GM12801 (cell line): ENCODE results near the gene MACROD1.

Experiments used
- TF ChIP-seq, protein P1 (sequence below): IDR thresholded peaks from one replicate; pipeline ENCODE4 v1.5.1; 2011; ENCODE audit warnings: control low read depth; ENCODE audit not compliant: insufficient read length; ENCODE audit errors: extremely low read depth

Gene MACROD1

DNA sequence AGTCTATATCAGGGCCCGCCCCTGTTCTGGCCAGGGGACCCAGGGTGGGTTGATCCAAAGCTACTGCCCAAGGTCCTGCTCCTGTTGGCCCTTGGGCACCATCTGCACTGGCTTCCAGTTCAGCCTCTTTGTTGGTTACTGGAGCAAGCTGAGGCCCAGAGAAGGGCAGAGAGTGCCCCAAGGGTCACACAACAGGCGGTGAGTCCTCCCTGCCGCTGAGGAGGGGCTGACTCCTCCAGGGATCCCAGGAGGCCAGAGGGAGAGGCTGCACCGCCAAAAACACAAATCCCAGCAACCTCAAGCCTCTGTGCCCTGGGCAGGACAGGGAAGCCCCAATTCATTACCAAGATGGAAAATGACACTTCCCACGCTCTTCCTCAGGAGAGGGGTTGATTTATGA, 61.3 kb downstream of the MACROD1 start:
- TF ChIP-seq, protein P1, sequence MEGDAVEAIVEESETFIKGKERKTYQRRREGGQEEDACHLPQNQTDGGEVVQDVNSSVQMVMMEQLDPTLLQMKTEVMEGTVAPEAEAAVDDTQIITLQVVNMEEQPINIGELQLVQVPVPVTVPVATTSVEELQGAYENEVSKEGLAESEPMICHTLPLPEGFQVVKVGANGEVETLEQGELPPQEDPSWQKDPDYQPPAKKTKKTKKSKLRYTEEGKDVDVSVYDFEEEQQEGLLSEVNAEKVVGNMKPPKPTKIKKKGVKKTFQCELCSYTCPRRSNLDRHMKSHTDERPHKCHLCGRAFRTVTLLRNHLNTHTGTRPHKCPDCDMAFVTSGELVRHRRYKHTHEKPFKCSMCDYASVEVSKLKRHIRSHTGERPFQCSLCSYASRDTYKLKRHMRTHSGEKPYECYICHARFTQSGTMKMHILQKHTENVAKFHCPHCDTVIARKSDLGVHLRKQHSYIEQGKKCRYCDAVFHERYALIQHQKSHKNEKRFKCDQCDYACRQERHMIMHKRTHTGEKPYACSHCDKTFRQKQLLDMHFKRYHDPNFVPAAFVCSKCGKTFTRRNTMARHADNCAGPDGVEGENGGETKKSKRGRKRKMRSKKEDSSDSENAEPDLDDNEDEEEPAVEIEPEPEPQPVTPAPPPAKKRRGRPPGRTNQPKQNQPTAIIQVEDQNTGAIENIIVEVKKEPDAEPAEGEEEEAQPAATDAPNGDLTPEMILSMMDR: no peak

- TF ChIP-seq, protein P1: no peak
These were observed 62.5 kb downstream of the MACROD1 start for GRCh38 chr11:64103277-64103985.

GRCh38 chr11:64102005-64102738, 63.7 kb downstream of the MACROD1 start:
- TF ChIP-seq, protein P1: no peak

GRCh38 chr11:64101461-64101860, 64.5 kb downstream of the MACROD1 start:
- TF ChIP-seq, protein P1: no peak

- TF ChIP-seq, protein P1: no peak
These were observed 65.0 kb downstream of the MACROD1 start for GRCh38 chr11:64100782-64101353.

- TF ChIP-seq, protein P1: no peak
These were observed 65.6 kb downstream of the MACROD1 start for GRCh38 chr11:64100360-64100759.

DNA sequence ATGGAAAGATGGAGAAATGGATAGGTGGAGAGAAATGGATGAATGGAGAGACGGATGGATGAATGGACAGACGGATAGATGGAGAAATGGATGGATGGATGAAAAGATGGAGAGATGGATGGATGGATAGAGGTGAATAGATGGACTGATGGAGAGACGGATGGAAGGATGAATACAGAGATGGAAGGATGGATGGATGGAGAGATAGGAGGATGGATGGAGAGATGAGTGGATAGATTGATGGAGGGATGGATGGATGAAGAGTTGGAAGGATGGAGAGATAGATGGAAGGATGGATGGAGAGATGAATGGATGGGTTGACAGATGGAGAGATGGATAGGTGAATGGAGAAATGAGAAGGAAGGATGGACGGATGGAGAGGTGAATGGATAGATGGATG, 66.5 kb downstream of the MACROD1 start:
- TF ChIP-seq, protein P1: no peak
